Glomerular visceral epithelial cell (primary cell): ENCODE measurements around the gene ADGRG6.

Experiments
- DNase-seq: peaks from one replicate; pipeline ENCODE4 v3.0.0-alpha.2; 2016; ENCODE audit errors: extremely low spot score

Gene ADGRG6

GRCh38 chr6:142376115-142376514, 74.3 kb downstream of the ADGRG6 start:
- no peak for DNase-seq

DNA sequence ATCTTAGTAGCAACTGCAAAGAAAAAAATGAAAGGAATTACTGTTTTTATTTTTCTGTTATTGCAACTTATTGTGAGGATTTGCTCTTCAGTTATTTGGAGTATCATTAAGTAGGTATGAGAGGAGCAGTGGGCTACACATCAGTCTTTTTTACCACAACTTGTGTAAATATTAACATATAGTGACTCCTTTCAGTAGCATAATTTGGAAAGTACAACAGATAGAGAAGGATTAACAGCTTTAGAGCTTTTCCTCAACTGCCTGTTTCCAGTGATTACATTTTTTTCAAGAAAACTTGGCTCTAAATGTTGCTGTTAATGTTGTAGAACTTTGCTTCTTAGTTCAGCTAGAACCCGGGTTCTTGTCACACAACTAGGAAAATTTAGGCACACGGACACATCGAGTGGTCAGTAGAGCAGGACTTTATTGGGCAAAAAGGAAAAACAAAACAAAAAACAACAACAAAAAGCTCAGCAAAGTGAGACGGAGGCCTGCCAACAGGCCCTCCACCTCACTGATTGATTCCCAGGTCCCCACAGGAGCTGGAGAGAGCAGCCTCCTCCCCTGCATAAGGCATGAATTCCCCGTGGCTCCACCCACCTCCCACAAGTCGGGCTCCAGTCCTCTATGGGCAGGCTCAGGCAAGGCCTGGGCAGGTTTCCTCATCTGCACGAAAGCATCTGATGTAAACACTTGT, 75.1 kb downstream of the ADGRG6 start:
- DNase-seq, result peak; percentile 77

GRCh38 chr6:142377497-142377848, 75.7 kb downstream of the ADGRG6 start:
- DNase-seq, result no peak

DNA sequence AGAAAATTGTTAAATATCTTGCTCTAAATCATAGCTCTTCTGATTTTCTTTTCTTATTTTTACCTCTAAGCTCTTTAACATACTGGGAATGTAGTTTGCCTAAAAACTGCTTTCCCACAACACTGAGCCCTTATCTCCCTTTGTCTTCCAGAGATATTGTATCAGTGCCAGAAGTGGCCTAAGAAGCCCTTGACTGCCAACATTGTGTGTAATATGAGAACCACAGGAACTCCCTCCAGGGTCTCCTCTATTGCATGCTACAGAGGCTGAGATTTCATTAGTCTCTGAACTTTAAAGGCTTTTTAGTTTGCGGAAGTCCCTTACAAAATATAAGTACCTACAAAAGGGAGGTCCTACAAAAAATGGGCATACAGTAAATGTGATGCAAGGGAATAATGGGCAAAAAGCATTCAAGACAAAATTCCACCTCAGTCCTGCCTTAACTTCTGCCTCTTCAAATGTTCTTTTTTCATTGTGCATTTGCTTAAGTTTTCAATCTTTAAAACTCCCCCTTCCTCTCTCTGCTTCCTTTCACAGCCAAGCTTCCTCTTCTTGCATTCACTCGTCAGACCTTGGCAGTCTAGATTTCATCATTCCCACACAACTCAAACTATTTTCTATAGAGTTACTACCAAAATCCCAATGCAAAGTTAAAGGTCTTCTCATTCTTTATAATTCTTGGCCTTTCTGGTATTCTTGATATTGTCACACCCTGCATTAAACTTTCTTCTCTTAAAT, 76.5 kb downstream of the ADGRG6 start:
- DNase-seq, result peak; percentile 74

- DNase-seq, result no peak
Measured at GRCh38 chr6:142380626-142381025, 78.8 kb downstream of the ADGRG6 start.

- no peak for DNase-seq
Measured at GRCh38 chr6:142381181-142381580, 79.4 kb downstream of the ADGRG6 start.

DNA sequence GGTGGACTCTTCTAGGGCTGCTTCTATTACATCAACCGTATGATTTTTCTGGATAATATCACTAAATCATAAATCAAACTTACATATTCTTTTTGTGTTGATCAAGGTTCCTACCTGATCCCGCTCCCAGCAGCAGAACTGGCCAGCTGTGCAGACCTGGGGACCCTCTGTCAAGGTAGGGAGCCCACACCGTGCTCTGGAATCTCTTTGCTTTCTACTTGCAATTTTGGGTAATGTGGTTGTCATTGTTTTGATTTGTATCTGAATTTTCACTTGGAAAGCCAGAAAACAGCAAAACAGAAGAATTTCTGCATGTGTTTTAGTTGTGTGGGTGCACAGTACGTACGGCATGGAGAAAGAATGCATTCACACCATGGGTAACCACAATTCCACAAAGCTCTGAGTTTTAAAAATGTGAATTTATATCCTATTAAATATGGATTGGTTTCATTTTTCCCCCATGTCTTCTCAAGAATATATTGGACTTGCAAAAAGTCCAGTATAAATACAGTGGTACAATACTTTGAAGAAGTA, 80.1 kb downstream of the ADGRG6 start:
- DNase-seq, result no peak

DNA sequence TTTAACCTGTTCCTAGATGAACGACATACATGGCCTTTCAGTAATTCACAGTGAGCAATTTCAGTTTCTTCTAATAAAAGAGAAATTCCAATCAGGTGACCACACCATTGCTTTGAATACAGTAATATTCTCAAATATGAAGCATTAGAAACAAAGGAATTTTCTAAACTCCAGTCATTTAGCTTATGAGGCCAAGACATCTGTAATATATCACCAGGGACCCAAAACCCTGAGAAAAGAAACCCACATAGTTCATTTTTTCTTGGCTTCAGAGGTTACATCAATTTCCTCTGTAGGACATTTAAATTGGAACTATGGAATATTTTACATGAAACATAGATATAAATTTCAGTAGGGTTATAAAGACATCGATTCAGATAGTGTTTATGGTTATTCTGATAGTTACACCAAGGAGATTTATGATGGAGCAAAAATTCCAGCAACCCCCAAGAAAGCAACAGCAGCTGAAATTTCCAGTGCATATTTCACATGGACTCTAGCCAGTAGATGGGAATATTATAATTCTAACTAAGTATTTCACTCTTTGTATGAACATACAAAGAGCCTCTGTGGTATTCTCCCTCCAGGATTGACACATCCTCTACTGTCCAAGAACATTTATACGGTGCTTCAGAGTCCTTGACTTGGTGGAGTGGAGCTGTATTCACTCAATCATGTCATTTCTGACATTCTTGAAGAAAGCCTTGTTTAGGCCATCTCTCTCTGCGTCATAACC, 82.9 kb downstream of the ADGRG6 start:
- DNase-seq, result no peak

DNA sequence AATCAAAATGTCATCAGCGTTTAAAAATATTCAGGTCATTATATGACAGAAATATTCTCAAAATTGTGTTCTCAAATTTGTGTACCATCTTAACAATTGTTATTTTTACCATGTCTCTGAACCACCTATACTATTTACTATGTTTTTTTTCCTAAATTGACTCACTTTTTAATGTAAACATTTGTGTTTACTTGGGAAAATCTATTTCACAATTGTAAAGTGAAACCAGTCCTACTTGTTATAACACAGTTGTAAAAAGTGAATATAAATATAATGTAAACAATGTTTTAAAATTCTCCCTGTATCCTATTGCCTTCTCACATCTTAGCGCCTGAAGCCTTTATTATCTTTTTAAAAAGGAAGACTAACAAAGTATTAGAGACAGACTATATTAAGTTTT, 83.5 kb downstream of the ADGRG6 start:
- no peak for DNase-seq

DNA sequence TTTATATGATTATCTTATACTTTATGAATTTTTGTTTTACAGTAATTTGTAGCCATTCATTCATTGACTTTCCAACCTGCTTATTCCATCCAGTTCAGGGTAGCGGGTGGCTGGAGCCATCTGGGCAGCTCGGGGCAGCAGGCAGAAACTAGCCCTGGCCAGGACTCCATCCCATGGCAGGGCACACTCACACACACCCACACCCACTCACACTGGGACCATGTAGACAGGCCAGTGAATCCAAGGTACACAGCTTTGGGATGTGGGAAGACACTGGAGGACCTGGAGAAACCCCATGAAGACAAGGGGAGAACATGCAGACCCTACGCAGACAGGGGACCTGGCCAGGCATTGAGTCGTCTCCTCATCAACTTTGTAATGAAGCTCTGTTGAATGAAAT, 84.8 kb downstream of the ADGRG6 start:
- DNase-seq, result no peak

GRCh38 chr6:142387997-142388815, 86.4 kb downstream of the ADGRG6 start:
- DNase-seq, result peak; percentile 58

DNA sequence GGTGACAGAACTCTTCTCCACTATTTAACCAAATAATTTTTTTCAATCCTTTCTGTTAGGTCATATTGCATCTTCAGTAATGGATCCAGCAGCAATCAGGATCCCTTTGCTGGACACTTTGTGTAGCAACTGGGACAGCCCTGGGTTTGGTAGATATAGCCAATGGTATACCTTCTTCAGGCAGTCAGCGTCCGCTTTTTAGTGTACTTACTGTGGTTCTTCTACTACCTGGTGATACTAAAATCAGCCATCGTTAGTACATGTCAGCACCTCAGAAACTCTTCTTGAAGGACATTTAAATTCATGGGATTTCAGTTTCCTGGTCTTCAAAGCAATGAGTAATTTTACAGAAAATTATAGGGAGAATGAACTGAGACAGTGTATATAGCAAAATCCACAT, 93.5 kb downstream of the ADGRG6 start:
- no peak for DNase-seq

DNA sequence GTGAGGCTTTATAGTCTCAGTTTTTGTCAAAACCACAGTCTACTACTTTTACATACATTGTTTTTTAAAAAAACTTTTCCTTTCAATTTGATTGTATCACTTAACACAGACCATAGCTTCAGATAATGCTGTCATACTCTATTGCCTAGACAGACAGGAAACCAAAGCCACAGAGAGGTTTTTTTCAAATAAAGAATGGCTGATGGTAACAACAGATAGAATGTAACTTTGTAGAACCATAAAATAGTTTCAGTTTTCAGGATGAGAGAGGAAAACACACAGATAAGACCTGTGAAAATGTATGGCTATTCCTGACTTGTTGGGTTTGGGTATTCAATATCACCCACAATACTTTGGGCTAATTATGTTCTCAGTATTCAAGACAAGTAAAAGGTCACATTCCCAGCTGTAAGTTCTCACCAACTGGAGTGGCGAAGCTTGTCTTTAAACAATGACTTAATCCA, 94.0 kb downstream of the ADGRG6 start:
- DNase-seq, result no peak

DNA sequence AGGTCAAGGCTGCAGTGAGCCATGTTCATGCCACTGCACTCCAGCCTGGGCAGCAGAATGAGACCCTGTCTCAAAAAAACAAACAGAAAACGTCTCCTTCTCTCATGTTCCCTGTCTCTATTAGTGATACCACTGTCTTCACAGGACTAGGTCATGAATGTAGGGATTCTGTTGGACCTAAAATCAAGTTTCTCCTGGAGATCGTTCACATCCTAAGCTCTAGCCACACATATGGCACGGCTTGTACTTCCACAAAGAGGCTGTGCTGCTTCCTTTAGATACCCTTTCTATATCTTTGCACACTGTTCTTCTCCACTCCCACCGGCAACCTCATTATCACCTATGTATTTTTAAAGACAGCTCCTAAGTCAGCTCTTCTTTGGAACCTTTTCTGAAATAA, 96.5 kb downstream of the ADGRG6 start:
- DNase-seq, result no peak

DNA sequence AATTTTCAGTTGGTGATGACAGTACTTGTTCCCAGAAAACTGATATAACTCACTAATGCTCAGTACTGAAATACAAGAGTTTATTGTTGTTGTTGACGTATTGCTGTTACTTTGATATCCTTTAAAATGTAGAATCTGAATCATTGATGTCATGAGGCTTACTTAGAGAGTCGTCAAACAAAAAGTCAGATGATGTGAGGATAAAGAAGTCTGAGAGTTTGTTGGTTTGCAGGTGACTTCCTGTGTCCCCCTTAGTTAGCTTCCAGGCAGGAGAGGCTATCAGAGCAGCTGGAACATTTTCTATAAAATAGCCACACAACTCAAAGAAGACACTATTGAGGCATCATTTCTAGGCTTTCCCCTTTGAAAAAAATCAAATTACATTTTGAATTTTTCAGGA, 97.9 kb downstream of the ADGRG6 start:
- DNase-seq, result no peak

- DNase-seq, result no peak
Measured at GRCh38 chr6:142400495-142400894, 98.7 kb downstream of the ADGRG6 start.

DNA sequence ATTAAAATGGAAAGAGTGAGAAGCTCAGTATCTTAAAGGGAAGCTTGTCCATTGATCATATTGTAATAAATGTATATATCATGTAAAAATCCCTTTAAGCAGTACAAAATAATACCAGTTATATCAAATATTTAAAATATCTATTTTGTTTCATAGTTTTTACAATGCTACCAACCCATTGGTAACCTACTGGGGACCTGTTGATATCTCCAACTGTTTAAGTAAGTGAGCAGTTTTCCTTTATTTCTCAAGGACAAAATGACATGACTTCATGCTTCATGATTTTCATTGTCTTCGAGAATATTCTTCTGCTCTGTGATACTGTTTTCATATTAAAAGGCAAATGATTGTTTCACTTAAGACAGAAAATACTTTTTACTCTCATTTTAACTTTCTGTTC, 100.0 kb downstream of the ADGRG6 start:
- no peak for DNase-seq

DNA sequence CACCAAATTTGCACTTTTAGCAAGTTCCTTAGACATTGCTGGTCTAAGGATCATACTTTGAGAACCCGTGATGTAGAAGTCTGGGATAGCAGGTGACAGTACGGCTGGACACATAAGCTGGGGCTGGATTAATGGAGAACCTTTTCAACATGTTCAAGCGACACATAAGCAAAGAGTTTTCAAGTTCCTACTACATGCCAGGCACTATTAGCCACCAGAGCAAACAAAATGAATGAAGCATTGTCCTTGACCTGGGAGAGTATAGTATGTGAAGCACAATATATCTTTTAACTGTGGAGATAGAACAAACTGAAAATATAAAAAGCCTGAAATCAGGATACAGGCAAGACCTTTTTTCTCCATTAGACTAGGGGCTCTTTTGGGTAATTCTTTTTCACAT, 102.9 kb downstream of the ADGRG6 start:
- no peak for DNase-seq

DNA sequence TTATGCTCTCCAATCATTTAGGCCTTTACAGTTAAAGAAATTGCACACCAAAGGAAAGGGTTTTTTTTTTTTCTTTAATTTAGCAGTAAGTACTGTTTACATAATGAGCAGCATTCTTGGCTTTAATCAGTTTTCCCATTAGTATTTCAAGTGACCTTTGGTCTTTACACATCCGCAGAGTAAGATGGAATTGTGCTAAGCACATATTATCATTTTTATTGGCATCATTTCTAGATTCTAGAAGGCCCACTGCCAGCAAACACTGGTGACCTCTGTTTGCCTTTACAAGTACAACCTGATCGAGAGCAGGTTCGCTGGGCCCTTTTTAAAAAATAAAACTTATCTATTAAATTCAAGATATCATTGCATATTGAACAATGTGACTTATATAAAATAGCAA, 104.3 kb downstream of the ADGRG6 start:
- no peak for DNase-seq

DNA sequence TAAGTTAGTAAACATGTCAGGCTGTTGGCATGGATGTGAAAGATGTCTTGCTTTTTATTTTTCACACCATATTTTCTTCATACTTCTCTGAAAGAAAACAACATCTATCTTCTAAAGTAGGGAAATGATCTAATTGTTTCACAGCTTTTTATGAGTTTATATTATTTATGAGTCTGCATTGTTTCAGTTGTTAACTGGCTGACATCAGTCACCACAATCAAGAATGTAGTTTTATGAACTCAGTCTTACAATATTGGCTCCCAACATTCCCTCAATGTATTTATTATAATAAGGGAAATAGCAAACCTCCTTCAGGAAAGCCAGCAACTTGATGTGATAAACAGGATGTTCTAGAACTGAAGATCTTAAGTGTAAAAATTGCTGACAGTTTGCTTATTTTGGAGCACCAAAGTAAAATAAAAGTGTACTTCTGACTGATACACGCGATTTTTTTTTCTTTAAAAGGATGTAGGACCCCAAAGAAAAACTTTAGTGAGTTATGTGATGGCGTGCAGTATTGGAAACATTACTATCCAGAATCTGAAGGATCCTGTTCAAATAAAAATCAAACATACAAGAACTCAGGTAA, 106.0 kb downstream of the ADGRG6 start:
- no peak for DNase-seq

DNA sequence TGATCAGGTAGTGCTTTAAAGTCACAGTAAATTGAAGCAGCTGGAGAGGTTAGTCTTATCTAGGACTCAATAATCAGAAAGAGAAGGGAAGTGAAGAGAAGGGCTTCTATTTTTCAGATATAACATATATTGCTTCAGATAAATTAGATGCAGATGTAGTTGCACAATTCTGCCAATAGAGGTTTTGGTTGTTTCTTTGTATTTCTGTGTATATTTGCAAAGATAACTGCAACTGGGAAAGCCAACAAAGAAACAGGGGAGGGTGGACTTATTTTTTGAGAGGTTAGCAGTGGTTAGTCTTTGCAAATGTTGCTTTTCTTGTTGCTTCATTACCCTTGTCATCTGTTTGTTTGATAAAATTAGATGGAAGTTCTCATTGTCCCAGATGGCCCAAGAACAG, 106.6 kb downstream of the ADGRG6 start:
- DNase-seq, result no peak
